ENCODE results near the gene CYP2S1.
"Not testable (repeated sequence)": the region's sequence is repeated elsewhere in the genome, so short reads cannot be mapped to it uniquely, and the experiment has no call there.

The CYP2S1 gene

GRCh38 chr19:41192574-41193429 is at the start of gene CYP2S1:
Gene CYP2S1, plus strand, starts transcription at chr19:41193219. Its CDS starts 46 bp downstream, at chr19:41193265.
- peak; percentile 48 for DNase-seq (ENCODE audit: low spot score)

- peak; percentile 87 for DNase-seq (ENCODE audit: low spot score)
Observed at GRCh38 chr19:41144403-41144802, 48.6 kb upstream of the CYP2S1 start.

GRCh38 chr19:41149831-41150230 is 43.2 kb upstream of the CYP2S1 start:
- DNase-seq (ENCODE audit: low spot score) = no peak

GRCh38 chr19:41150986-41151385 is 42.0 kb upstream of the CYP2S1 start:
- DNase-seq (ENCODE audit: low spot score) = not testable (repeated sequence)

- DNase-seq (ENCODE audit: low spot score) = no peak
Observed at GRCh38 chr19:41154060-41154459, 39.0 kb upstream of the CYP2S1 start.

- no peak for DNase-seq (ENCODE audit: low spot score)
Observed at GRCh38 chr19:41156207-41156606, 36.8 kb upstream of the CYP2S1 start.

GRCh38 chr19:41159881-41160280 is 33.1 kb upstream of the CYP2S1 start:
- DNase-seq (ENCODE audit: low spot score) = no peak

- DNase-seq (ENCODE audit: low spot score) = no peak
Observed at GRCh38 chr19:41161903-41162302, 31.1 kb upstream of the CYP2S1 start.

GRCh38 chr19:41166944-41167804 is 25.8 kb upstream of the CYP2S1 start:
- no peak for DNase-seq (ENCODE audit: low spot score)

GRCh38 chr19:41172297-41173164 is 20.5 kb upstream of the CYP2S1 start:
- DNase-seq (ENCODE audit: low spot score) = peak; percentile 41

GRCh38 chr19:41174297-41174928 is 18.6 kb upstream of the CYP2S1 start:
- DNase-seq (ENCODE audit: low spot score) = no peak

GRCh38 chr19:41175801-41176777 is 16.9 kb upstream of the CYP2S1 start:
- peak; percentile 100 for DNase-seq (ENCODE audit: low spot score)

GRCh38 chr19:41180173-41180572 is 12.8 kb upstream of the CYP2S1 start:
- DNase-seq (ENCODE audit: low spot score) = not testable (repeated sequence)

- no peak for DNase-seq (ENCODE audit: low spot score)
Observed at GRCh38 chr19:41186971-41187883, 5.8 kb upstream of the CYP2S1 start.

GRCh38 chr19:41187884-41188279 is 5.1 kb upstream of the CYP2S1 start:
- no peak for DNase-seq (ENCODE audit: low spot score)

- no peak for DNase-seq (ENCODE audit: low spot score)
Observed at GRCh38 chr19:41189425-41190065, 3.5 kb upstream of the CYP2S1 start.

- no peak for DNase-seq (ENCODE audit: low spot score)
Observed at GRCh38 chr19:41193430-41194156, 574 bp downstream of the CYP2S1 start.

GRCh38 chr19:41194157-41194552 is 1.1 kb downstream of the CYP2S1 start:
- DNase-seq (ENCODE audit: low spot score) = no peak
